ENCODE measurements around the gene MUS81. TPM values are rescaled to one million over a fixed set of nuclear protein-coding genes. Genes with fewer than 3 reads are reported as not detected.

MUS81 gene
- total and polyA plus RNA-seq, 9 of the 15 experiments (the other 6 are each of a cell fraction or from before 2014, with no cell fraction given) = 13.4 to 118 (median 53.7) TPM

DNA sequence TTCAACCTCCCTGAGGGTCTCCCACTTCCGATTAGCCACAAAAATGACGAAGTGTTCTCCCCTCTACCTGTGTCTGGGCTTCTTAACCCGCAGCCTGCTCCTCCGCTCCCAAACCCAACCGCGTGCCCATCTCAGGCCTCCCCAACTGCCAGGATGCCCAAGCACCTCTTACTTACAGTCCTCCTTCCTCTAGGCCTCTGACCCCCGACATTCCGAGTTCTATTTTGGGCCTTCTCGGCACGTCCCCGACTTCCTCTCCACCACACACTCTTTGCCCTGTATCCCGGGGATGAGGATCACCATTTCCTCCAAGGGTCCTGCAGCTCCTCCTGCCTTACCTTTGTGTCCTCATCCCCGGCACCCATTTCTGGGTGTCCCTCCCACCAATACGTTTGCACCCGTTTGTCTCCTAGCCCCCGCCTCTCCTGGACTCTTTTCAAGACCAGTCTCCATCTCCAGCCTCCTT, 388 bp upstream of the MUS81 start (continued):
- TF ChIP-seq, protein P1, sequence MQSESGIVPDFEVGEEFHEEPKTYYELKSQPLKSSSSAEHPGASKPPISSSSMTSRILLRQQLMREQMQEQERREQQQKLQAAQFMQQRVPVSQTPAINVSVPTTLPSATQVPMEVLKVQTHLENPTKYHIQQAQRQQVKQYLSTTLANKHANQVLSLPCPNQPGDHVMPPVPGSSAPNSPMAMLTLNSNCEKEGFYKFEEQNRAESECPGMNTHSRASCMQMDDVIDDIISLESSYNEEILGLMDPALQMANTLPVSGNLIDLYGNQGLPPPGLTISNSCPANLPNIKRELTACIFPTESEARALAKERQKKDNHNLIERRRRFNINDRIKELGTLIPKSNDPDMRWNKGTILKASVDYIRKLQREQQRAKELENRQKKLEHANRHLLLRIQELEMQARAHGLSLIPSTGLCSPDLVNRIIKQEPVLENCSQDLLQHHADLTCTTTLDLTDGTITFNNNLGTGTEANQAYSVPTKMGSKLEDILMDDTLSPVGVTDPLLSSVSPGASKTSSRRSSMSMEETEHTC (IDR thresholded peaks at IDR 0.05) = no peak
- 0 out of 2 replicates have a peak, but pooled peaks have one; percentile 27 for TF ChIP-seq ZNF431 (CRISPR knock-in tag; IDR thresholded peaks at IDR 0.05)
- no peak for TF ChIP-seq SAFB2 (IDR thresholded peaks at IDR 0.05; ENCODE audit: borderline replicate concordance, low read depth, low read length, severe bottlenecking)
- peak; percentile 64 for TF ChIP-seq SAP30 (IDR thresholded peaks at IDR 0.05; ENCODE audit: borderline replicate concordance, insufficient read depth, low read depth, low read length, poor library complexity, severe bottlenecking)
- no peak for TF ChIP-seq CCAR2 (IDR thresholded peaks at IDR 0.05; ENCODE audit: low read depth, low read length)
- TF ChIP-seq DNMT1 (IDR thresholded peaks at IDR 0.05) = peak; percentile 94; the same call in 1 of the 2 replicates
- peak; percentile 17; the same call in 1 of the 2 replicates for TF ChIP-seq ZNF644 (tag; IDR thresholded peaks at IDR 0.05; ENCODE audit: low read depth)
- no peak for TF ChIP-seq TSC22D4 (tag; IDR thresholded peaks at IDR 0.05)
- TF ChIP-seq ZSCAN29 (IDR thresholded peaks at IDR 0.05) = 0 out of 2 replicates have a peak, but pooled peaks have one; percentile 33
- peak; percentile 74 for TF ChIP-seq POLR2H (tag; IDR thresholded peaks at IDR 0.05; ENCODE audit: low read depth)
- TF ChIP-seq TOE1 (IDR thresholded peaks at IDR 0.05; ENCODE audit: borderline replicate concordance) = no peak; the same call in 1 of the 2 replicates
- no peak for TF ChIP-seq TOE1 (CRISPR knock-in tag; IDR thresholded peaks at IDR 0.05; ENCODE audit: borderline replicate concordance, low read depth)
- TF ChIP-seq FOXK2 (conservative IDR thresholded peaks at IDR 0.05 in 1 of 2, IDR thresholded peaks at IDR 0.05 in 1 of 2; ENCODE audit: low read depth in 2 of 2) = 0 out of 4 replicates have a peak, but pooled peaks of 1 of the 2 experiments have one; percentile 8
- TF ChIP-seq, protein P2, sequence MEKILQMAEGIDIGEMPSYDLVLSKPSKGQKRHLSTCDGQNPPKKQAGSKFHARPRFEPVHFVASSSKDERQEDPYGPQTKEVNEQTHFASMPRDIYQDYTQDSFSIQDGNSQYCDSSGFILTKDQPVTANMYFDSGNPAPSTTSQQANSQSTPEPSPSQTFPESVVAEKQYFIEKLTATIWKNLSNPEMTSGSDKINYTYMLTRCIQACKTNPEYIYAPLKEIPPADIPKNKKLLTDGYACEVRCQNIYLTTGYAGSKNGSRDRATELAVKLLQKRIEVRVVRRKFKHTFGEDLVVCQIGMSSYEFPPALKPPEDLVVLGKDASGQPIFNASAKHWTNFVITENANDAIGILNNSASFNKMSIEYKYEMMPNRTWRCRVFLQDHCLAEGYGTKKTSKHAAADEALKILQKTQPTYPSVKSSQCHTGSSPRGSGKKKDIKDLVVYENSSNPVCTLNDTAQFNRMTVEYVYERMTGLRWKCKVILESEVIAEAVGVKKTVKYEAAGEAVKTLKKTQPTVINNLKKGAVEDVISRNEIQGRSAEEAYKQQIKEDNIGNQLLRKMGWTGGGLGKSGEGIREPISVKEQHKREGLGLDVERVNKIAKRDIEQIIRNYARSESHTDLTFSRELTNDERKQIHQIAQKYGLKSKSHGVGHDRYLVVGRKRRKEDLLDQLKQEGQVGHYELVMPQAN (IDR thresholded peaks at IDR 0.05; ENCODE audit: borderline replicate concordance) = peak; percentile 67; the same call in 1 of the 2 replicates
- 0 out of 2 replicates have a peak, but pooled peaks have one; percentile 18 for TF ChIP-seq ARID1B (IDR thresholded peaks at IDR 0.05)
- TF ChIP-seq, protein P3, sequence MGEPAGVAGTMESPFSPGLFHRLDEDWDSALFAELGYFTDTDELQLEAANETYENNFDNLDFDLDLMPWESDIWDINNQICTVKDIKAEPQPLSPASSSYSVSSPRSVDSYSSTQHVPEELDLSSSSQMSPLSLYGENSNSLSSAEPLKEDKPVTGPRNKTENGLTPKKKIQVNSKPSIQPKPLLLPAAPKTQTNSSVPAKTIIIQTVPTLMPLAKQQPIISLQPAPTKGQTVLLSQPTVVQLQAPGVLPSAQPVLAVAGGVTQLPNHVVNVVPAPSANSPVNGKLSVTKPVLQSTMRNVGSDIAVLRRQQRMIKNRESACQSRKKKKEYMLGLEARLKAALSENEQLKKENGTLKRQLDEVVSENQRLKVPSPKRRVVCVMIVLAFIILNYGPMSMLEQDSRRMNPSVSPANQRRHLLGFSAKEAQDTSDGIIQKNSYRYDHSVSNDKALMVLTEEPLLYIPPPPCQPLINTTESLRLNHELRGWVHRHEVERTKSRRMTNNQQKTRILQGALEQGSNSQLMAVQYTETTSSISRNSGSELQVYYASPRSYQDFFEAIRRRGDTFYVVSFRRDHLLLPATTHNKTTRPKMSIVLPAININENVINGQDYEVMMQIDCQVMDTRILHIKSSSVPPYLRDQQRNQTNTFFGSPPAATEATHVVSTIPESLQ (CRISPR knock-in tag; IDR thresholded peaks at IDR 0.05) = no peak
- TF ChIP-seq HDAC3 (IDR thresholded peaks at IDR 0.05; ENCODE audit: borderline replicate concordance, partially characterized antibody) = no peak
- TF ChIP-seq PTBP1 (IDR thresholded peaks at IDR 0.05; ENCODE audit: low read depth, low read length) = no peak
- 0 out of 2 replicates have a peak, but pooled peaks have one; percentile 18 for TF ChIP-seq NR1H2 (CRISPR knock-in tag; IDR thresholded peaks at IDR 0.05)
- TF ChIP-seq ASH1L (IDR thresholded peaks at IDR 0.05; ENCODE audit: borderline replicate concordance, low read depth, partially characterized antibody) = peak; percentile 48
- no peak; the same call in 1 of the 2 replicates for TF ChIP-seq ZNF583 (CRISPR knock-in tag; IDR thresholded peaks at IDR 0.05)
- no peak for TF ChIP-seq PHB (CRISPR knock-in tag; IDR thresholded peaks at IDR 0.05)
- no peak for TF ChIP-seq ARID2 (IDR thresholded peaks at IDR 0.05)
- no peak for TF ChIP-seq CTBP1 (IDR thresholded peaks at IDR 0.05; ENCODE audit: borderline replicate concordance)
- TF ChIP-seq CAMTA2 (CRISPR knock-in tag; conservative IDR thresholded peaks at IDR 0.05) = no peak
